Hindlimb muscle (tissue), 1 donor: ENCODE data around the gene ZPBP. TPM values are rescaled to one million over a fixed set of nuclear protein-coding genes. Genes with fewer than 3 reads are reported as not detected.

ENCODE experiments used
- DNase-seq: peaks from one replicate; pipeline ENCODE4 v3.0.0-alpha.2; 2013
- polyA plus RNA-seq: library from polyadenylated mRNA; unstranded; fragments of 120-200 nt; gene quantifications from one replicate; pipeline ENCODE4 v1.2.1, GENCODE V29; 2013; ENCODE audit not compliant: insufficient read length

ZPBP gene
- polyA plus RNA-seq, 1 donor = not detected

DNA sequence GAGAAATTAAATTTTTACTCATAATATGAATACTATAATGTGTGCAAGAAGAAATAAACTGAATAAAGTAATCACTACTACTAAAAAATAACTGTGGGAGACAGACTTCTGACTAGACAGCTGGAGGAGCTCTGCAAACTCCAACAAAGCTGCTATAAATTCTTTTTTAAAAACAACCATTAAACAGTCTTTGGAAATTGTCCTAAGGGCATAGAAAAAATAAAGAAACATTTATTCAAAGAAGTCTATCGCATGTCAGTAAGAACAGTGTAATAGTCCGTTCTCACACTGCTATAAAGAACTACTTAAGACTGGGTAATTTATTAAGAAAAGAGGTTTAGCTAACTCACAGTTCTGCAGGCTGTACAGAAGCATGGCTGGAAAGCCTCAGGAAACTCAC lies 56.0 kb downstream of the ZPBP start:
- no peak for DNase-seq

DNA sequence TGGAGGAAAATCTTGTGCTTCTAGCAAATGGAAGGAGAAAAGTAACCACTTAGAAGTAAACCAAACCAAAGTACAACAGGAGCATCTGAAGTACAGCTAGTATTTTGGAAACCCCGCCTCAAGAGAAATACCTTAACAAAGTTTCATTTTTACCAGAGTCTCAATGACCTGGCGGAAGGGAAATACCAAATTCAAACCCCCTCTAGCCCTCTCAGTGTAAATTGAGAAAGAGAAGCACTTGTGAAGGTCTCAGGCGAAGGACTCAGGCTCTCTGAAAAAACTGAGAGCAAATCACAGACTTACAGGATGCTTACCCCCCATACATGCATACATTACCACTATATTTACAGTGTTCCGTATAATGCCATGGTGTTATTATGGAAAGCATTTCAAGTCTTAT lies 70.1 kb downstream of the ZPBP start:
- no peak for DNase-seq

DNA sequence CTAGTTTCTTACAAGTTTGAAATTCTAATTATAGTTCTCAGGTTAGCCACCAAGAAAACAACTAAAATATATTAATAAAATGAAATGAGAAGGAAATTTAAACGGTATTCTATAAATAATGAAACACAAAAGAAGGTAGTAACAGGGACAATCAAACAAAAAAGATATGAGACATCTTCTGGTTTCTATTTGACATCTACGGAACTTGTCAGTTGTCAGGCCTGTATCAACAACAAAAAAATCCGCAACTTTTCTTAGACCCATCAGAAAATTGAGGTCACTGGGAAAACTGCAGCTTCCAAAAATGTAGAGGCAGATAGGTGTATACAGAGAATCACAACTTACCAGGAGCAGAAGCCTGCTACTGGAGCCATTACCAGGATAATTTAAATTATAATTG lies 70.6 kb downstream of the ZPBP start:
- no peak for DNase-seq

DNA sequence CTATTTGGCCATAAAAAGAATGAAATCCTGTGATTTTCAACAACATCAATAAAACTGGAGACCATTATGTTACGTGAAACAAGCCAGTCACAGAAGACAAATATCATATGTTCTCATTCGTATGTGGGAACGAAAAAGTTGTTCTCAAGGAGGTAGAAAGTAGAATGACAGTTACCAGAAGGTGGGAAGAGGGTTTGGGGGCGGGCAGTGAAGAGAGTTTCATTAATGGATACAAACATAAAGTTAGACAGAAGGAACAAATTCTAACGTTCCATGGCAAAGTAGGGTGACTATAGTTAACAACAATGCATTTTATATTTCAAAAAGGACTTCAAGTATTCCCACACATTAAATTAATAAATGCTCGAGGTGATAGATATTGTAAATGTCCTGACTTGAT lies 97.4 kb downstream of the ZPBP start:
- no peak for DNase-seq

DNA sequence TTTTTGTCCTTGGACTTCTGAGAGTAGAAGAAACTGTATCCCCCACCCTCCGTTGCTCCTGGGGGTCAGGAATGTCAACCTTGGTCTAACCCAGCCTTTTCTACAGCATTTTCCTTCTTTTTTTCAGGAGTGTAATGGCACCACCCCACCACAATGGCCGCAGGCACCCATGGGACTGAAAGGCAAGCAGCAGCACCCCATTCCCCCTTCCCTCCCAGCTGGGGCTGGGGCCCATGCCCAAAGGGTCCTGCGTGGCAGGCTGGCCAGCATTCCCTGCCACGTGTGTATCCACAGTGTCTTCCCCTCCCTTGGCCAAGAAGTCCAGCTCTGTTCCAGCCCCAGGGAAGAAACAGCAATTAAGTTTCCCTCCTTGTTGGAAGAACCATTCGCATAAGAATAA lies 106.9 kb downstream of the ZPBP start:
- no peak for DNase-seq

DNA sequence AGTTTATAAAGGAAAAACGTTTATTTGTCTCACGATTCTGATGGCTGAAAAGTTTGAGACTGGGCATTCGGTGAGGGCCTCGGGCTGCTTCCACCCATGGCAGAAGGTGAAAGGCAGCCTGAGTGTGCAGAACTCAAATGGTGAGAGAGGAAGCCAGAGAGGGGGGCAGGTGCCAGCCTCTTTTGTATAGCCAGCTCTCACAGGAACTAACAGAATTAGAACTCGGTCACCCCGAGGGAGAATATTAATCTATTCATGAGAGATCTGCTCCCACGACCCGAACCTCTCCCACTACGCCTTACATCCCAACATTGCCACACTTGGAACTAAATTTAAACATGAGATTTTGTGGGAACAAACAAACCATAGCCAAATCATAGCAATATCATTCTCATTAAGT lies 112.6 kb downstream of the ZPBP start:
- DNase-seq = no peak

DNA sequence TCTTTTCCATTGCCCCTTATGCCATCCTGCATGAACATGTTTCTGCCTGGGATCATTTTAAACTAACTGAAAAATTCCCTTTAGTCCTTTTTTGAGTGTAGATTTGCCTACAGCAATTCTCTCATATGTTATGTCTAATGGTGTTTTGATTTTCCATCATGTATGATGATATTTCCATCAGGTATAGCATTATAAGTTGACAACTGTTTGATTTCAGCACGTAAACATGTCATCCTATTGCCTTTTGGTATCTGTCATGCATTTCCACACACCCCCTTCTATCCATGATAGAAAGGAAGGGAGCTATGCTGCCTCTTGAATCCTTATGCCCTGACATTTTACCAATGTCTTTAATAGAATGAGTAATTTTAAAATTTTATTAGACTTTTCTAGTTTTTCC lies 116.8 kb downstream of the ZPBP start:
- DNase-seq = no peak

DNA sequence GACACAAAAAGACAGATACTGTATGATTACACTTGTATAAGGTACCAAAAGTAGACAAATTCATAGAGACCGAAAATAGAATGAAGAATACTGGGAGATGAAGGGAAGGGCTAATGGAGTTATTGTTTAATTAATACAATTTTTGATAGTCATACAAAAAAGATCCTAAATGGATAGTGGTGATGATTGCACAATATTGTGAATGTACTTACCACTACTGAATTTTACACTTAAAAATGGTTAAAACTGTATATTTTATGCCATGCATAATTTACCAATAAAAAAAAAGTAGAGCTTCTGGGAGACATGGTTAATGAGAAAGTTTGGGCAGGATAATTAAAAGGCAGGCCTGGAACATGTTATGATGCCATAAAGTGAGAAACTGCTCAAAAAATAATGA lies 119.0 kb downstream of the ZPBP start:
- DNase-seq = no peak

DNA sequence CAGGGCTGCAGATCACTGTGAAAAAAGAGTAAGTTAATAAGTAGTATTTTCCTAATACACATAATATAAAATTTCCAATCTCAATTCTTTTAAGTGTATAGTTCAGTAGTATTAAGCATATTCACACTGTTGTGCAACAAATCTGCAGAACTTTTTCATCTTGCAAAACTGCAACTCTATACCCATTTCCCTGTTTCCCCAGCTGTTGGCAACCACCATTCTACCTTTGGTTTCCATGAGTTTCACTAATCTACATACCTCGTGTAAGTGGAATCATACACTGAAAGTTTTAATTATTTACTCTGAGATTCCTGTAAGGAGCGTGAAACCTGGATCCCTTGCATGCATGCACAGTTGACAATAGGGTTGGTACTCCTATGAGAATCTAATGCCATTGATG lies 155.4 kb downstream of the ZPBP start:
- no peak for DNase-seq

DNA sequence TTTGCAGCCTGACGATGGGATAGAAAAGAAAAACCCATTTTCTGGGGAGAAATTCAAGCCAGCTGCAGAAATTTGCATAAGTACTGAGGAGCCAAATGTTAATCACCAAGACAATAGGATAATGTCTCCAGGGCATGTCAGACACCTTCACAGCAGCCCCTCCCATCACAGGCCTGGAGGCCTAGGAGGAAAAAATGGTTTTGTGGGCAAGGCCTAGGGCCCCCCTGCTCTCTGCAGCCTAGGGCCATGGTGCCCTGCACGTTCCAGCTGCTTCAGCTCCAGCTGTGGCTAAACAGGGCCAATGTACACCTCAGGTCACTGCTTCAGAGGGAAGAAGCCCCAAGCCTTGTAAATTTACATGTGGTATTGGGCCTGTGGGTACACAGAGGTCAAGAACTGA lies 161.4 kb downstream of the ZPBP start:
- DNase-seq = no peak

DNA sequence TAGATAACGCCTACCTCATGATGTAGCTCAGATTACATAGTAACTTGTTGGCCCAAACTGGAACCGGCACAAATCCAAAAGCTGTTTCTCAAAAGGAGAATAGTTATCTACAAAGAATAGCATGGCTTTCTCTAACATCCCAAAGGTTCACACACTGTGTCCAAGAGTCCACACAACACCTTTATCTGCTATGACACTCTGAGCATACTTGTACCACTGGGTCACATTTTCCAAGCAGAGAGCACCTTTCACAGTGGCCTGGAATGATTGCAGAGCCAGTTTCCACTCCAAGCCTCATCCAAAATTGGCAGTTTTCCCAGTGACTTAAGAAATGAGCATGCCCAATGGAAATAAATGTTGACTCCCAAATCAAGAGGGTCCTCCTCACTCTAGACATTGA lies 164.3 kb downstream of the ZPBP start:
- DNase-seq = no peak

DNA sequence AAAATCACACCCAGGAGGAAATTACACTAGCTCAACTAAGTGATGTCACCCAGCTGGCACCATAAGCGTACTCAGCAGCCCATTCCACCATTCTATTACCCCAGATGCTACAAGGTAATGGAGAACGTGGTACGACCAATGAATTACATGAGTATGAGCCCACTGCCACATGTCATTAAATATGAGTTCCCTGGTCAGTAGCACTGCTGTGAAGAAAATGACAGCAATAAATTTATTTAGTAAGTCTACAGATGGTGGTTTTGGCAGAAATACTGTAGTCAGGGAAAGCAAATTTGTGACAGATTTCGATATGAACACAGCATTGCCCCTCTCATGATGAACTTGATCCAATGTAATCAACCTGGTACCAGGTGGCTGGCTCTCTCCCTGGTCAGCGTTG lies 165.4 kb downstream of the ZPBP start:
- DNase-seq = no peak

DNA sequence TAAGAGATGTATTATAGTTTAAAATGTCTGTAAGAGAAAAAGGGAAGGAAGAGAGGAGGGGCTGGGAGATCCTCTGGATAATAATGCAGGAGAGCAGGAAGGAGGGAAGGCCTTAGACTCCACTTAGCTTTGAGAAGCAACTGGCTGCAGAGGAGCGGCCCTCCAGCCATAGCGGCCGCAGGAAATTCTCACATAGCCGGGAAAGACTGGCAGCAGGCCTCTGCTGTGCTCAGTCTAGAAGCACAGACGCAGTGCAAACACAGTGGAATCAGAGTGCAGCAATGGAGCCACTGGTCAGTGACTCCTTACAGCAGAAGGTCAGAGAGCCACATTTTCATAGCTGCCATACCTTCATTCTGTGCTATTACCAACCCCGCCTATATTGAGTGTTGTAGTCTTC lies 166.3 kb downstream of the ZPBP start:
- no peak for DNase-seq

DNA sequence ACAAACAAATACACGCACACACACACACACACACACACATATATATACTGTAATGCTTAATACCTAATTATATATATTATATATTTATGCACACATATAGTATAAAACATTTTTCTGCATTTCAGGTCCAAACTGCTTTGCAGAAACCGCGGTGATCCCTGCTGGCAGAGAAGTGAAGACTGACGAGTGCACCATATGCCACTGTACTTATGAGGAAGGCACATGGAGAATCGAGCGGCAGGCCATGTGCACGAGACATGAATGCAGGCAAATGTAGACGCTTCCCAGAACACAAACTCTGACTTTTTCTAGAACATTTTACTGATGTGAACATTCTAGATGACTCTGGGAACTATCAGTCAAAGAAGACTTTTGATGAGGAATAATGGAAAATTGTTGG lies 181.1 kb downstream of the ZPBP start:
- DNase-seq = no peak

DNA sequence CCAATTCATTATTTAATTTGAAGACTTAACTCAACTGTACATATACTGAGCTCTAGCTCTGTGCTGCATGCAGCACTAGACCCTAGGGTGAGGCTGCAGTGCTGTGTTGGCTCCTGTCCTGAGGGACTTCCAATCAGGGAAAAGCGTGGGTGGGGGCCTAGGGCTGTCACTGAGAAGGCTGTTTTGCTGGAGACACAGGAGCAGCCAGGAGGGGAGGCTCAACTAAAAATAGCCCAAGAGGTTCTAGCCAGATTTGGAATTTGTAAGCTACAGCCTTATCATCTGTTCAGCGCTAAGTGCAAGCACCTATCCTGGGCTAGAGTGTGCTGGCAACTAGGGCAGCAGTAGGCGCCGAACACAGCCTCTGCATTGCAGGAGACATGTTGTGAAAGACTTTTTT lies 198.5 kb downstream of the ZPBP start:
- no peak for DNase-seq

DNA sequence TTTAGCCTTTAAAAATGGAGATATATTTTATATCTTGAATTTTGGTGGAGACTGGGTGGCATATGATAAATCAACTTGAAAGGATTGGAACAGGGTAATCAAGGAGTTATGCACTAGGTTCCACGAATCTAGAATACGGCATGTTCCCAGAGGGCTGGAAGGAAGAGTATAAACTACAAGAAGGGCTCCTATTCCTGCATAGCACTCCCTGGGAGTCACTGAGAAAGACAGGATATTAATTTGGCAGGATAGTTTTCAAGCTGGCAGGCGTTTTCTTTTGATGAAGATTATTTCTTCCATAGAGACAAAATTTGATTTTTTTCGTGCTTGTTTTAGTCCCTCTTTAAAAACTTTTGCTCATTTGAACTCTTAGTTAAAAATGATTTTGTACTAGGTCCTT lies 199.9 kb downstream of the ZPBP start:
- DNase-seq = no peak

DNA sequence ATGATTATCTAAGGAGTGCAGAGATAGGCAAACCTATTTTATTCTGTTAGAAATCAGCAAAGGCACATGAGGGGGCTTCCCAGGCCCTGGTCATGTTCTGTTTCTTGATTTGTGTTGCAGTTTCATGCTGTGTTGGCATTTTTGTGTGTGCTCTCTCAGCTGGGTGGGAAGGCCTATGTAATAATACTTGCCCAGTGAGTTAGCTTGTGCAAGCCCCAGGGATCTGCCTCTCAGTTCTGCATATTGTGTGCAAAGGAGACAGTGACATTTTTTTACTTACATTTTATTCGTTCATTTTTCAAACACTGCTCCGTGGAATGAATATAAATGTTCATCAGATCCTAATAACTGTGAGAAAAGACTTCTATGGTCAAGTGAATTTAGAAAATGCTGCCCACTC lies 200.6 kb downstream of the ZPBP start:
- DNase-seq = no peak

Other genes starting within 250 kb of the ZPBP start
- 3.2 TPM for gene IKZF1, start 211.5 kb upstream of the ZPBP start, polyA plus RNA-seq